ENCODE results near the gene NCOA7.
A peak's percentile ranks its signal among the peaks of the same experiment; 100 is the strongest.

The NCOA7 gene

DNA sequence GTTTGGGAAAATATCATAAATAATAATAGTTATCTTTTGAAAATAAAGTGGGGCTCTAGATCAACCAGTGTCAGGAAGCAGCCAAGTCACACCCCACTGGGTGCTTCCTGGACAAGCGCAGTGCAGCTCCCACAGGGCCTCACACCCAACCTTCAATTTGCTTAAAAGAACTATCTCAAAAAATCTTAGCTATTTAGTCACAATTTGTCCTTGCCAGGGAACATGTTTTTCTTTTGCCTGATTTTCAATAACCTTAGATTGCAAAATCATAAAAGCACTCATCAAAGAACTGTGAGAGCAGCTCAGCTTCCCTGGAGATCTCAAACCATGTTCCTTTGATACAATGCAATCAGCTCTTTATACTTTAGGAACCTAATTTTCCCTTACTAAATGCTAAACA, 1.6 kb upstream of the NCOA7 start:
- TF ChIP-seq, protein P1, sequence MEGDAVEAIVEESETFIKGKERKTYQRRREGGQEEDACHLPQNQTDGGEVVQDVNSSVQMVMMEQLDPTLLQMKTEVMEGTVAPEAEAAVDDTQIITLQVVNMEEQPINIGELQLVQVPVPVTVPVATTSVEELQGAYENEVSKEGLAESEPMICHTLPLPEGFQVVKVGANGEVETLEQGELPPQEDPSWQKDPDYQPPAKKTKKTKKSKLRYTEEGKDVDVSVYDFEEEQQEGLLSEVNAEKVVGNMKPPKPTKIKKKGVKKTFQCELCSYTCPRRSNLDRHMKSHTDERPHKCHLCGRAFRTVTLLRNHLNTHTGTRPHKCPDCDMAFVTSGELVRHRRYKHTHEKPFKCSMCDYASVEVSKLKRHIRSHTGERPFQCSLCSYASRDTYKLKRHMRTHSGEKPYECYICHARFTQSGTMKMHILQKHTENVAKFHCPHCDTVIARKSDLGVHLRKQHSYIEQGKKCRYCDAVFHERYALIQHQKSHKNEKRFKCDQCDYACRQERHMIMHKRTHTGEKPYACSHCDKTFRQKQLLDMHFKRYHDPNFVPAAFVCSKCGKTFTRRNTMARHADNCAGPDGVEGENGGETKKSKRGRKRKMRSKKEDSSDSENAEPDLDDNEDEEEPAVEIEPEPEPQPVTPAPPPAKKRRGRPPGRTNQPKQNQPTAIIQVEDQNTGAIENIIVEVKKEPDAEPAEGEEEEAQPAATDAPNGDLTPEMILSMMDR (IDR thresholded peaks at IDR 0.05; ENCODE audit: low read depth, low read length) = no peak
- no peak overlapping the region for H3K4me3 ChIP-seq (ENCODE audit: low read depth, low read length)

DNA sequence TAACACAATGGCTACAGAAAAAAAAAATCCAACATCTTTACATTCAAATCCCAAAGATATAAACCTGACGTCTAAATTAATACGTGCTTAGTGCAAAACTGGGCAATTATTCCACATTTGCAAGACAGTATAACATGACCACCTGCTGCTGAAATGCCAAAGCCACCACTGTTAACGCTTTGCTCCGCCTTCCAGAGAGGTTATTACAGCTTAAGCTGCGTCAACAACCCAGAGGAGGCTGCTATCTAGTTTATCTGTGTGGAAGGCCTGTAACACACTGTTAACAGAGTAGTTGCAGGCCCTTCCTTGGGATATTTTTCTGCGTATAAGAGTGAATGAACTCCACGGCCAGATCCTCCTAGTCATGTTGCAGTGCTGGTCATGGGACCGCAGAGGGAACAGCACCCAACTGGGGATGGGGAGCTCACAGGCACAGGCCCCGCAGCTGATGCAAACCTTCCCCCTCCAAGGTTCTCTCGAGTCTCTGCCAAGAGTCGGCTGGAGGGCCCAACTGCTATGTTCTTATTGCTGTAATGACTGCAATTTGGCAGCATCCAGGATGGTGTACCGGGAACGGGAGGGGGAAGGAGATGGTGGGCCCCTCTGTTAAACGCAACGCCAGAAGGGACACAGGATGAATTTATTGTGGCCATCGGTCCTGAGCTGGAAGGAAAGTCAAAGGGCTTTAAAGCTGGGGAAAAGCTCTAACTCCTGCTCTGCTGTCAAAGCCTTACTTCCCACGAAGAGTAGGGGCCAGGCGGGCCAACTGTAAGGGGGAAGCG, 993 bp upstream of the NCOA7 start:
- TF ChIP-seq, protein P1 (IDR thresholded peaks at IDR 0.05; ENCODE audit: low read depth, low read length) = no peak
- peak overlapping the region; percentile 84 for H3K4me3 ChIP-seq (ENCODE audit: low read depth, low read length)

DNA sequence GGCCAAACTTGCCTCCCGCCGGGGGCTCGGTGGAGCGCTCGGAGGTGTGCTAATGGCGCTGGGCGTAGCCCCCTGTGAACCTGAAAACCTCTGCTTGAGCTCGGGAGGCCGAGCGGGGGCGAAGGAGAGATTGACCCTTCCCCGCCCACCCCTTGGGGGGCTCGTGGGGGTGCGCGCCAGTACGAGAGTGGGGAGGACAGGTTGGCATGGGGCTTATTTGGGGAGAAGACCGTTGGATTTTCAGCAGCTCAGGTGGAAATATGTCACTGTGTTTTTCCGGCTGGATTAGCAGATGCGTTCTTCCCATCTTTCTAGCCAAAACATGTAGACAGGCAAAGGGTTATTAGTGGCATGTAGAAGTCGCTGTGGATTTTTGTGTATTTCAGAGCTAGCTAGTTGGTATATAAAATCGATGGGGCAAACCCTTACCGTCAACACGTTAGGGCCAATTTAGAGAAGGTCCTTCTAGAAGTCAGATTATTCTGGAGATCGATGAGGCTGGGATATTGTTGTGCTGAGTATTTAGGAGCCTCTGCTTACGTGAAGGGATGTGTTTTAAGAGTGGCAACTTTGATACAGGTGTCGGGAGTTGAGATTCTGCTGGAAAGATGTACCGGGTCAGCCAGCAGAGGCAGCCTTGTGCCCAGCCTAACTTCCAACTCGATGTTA, 525 bp downstream of the NCOA7 start:
- TF ChIP-seq, protein P1 (IDR thresholded peaks at IDR 0.05; ENCODE audit: low read depth, low read length) = peak; percentile 57
- peak overlapping the region; percentile 84 for H3K4me3 ChIP-seq (ENCODE audit: low read depth, low read length)

DNA sequence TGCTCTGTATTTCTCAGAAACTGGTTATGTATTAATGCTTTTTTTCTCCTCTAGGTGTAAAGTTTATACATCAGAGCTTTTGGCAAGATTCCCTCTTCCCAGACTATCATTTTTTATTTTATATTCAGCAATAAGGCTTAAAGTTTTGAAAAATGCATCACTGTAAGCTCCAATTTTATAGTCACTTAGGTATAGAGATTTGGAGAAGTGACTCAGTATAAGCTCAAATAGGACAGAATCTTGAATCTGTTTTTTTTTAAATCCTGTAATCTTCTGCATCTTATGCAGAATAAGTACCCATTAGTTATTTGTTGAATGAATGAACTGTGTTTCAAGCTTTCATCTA, 1.0 kb downstream of the NCOA7 start:
- H3K4me3 ChIP-seq (ENCODE audit: low read depth, low read length) = peak overlapping the region; percentile 84
- TF ChIP-seq, protein P1 (IDR thresholded peaks at IDR 0.05; ENCODE audit: low read depth, low read length) = no peak

DNA sequence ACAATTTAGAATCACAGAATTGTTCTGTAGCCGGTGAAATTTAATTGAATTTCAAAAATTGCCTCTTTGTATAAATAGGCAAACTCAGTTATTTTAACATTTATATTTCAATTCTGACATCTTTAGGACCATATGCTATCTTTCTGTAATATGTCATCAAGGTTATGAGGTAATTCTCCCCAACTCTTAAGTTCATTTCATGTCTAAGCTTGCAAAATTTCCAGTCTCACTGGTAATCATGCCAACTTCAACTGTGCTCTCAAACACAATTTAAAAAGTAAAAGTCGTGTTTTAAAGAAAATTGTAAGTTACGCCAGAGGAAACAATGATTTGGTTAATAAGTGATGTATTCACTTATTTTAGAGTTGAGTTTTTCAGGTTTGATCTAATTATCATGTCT, 1.4 kb downstream of the NCOA7 start:
- no peak overlapping the region for H3K4me3 ChIP-seq (ENCODE audit: low read depth, low read length)
- TF ChIP-seq, protein P1 (IDR thresholded peaks at IDR 0.05; ENCODE audit: low read depth, low read length) = no peak

DNA sequence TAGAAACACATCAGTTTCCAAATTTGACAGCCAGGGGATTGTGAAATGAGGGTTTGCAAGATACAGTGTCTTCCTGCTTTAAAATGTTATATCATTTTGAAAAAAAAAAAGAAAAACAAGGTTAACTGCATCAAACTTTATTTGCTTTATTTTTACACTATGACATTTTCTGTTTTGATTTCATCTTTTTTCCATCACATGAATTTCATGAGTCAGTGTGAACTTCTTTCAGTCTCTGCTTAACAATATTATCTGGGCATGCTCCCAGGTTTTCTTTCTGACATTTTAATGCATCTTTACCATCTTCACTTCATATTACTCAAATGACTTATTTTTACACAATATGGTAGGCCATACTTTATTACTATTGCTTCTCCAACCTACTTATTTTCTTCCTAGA, 1.9 kb downstream of the NCOA7 start:
- H3K4me3 ChIP-seq (ENCODE audit: low read depth, low read length) = no peak overlapping the region
- TF ChIP-seq, protein P1 (IDR thresholded peaks at IDR 0.05; ENCODE audit: low read depth, low read length) = no peak

DNA sequence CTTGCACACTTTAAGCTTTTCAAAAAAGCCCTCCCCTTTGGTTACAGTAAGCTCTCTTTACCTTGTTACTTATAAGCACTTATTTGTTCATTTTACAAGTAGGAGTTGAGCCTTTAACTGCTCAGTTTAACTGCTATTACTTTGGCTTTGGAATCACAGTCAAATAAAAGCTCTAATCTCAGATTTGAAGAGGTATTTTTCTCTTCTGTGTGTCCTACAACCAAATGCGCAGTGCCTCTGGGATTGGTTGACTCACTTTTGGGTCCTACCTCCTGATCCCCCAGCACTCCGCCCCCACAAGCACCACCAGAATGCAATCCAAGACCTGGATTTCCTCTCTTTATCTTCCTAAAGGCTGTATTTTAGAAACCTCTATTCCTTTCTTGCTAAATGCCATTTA, 2.5 kb downstream of the NCOA7 start:
- H3K4me3 ChIP-seq (ENCODE audit: low read depth, low read length) = no peak overlapping the region
- TF ChIP-seq, protein P1 (IDR thresholded peaks at IDR 0.05; ENCODE audit: low read depth, low read length) = no peak

All from WI38 (cell line).